Ascending aorta (tissue), 2 donors: Measurements from ENCODE around the gene SSBP2. TPM values are rescaled to one million over a fixed set of nuclear protein-coding genes. Genes with fewer than 3 reads are reported as not detected.

Experiments
- DNase-seq, 2 donors: peaks; one replicate each; pipeline ENCODE4 v3.0.0-alpha.2; 2019; ENCODE audit warnings: low spot score in 2 of 2
- H3K27ac ChIP-seq, 2 donors: fragments of 200-600 bp; sonication (generic); one replicate each; pipeline ENCODE4 v1.5.1; 2016 to 2017; ENCODE audit warnings: mild to moderate bottlenecking in 1 of 2
- H3K27me3 ChIP-seq: fragments of 200-600 bp; sonication (generic); one replicate; pipeline ENCODE4 v1.5.1; 2017
- H3K36me3 ChIP-seq, 2 donors: fragments of 200-600 bp; sonication (generic); one replicate each; pipeline ENCODE4 v1.5.1; 2016
- H3K4me1 ChIP-seq, 2 donors: fragments of 200-600 bp; sonication (generic); one replicate each; pipeline ENCODE4 v1.5.1; 2016 to 2017; ENCODE audit warnings: mild to moderate bottlenecking in 1 of 2
- H3K4me3 ChIP-seq, 2 donors: fragments of 200-600 bp; sonication (generic); one replicate each; pipeline ENCODE4 v1.5.1; 2016 to 2017; ENCODE audit warnings: mild to moderate bottlenecking in 1 of 2
- H3K9me3 ChIP-seq, 2 donors: fragments of 200-600 bp; sonication (generic); one replicate each; pipeline ENCODE4 v1.5.1; 2016
- CTCF ChIP-seq, 3 experiments: fragments of 200-600 bp in 2 of 3; fragments of 450-650 bp in 1 of 3; sonication (generic) in 2 of 3; IDR thresholded peaks; one replicate each; pipeline ENCODE4 v1.5.1; 2016 to 2019; ENCODE audit warnings: antibody characterized with exemption in 3 of 3, mild to moderate bottlenecking in 1 of 3, moderate library complexity in 1 of 3
- intact Hi-C: fragments of 100-400 bp; cut with DNase I; formaldehyde crosslinking; loops from one replicate; pipeline ENCODE4 v1.15.1; 2023
- total RNA-seq: library from RNA; depleted of rRNA; stranded (reverse); fragments of >200 nt; gene quantifications from one replicate; pipeline ENCODE4 v1.1.0, GENCODE V29; 2016

SSBP2 gene
- total RNA-seq, 1 donor from 2014 or later = 22.4 TPM

GRCh38 chr5:81656783-81657182, 94.1 kb downstream of the SSBP2 start:
- H3K36me3 ChIP-seq = no peaks in the 10 kb centered on the region
- H3K9me3 ChIP-seq = no peaks in the 10 kb centered on the region
- H3K27ac ChIP-seq = no peak overlapping the region
- no peak overlapping the region for H3K4me3 ChIP-seq
- DNase-seq = no peak
- intact Hi-C loops = no loop called here
- no peaks in the 10 kb centered on the region for H3K27me3 ChIP-seq
- no peak for TF ChIP-seq CTCF (IDR thresholded peaks at IDR 0.05)
- H3K4me1 ChIP-seq = peaks cover 0 to 6% of the 10 kb centered on the region in 2 donors

- H3K4me3 ChIP-seq = no peak overlapping the region
- H3K36me3 ChIP-seq = peaks cover 0 to 6% of the 10 kb centered on the region in 2 donors
- no peak for TF ChIP-seq CTCF (IDR thresholded peaks at IDR 0.05)
- H3K4me1 ChIP-seq = no peaks in the 10 kb centered on the region
- intact Hi-C loops = no loop called here
- H3K9me3 ChIP-seq = no peaks in the 10 kb centered on the region
- no peak for DNase-seq
- no peaks in the 10 kb centered on the region for H3K27me3 ChIP-seq
- H3K27ac ChIP-seq = no peak overlapping the region
These were observed 99.9 kb downstream of the SSBP2 start for GRCh38 chr5:81650987-81651386.

- DNase-seq = no peak
- intact Hi-C loops = no loop called here
- TF ChIP-seq CTCF (IDR thresholded peaks at IDR 0.05) = no peak
- H3K27ac ChIP-seq = no peak overlapping the region
- no peak overlapping the region for H3K4me3 ChIP-seq
- H3K27me3 ChIP-seq = no peaks in the 10 kb centered on the region
- H3K36me3 ChIP-seq = peaks cover 0 to 6% of the 10 kb centered on the region in 2 donors
- no peaks in the 10 kb centered on the region for H3K9me3 ChIP-seq
- H3K4me1 ChIP-seq = no peaks in the 10 kb centered on the region
These were observed 104.4 kb downstream of the SSBP2 start for GRCh38 chr5:81646469-81646995.

GRCh38 chr5:81642210-81642609, 108.7 kb downstream of the SSBP2 start:
- Histone ChIP-seq H3K27me3 (no peaks in the 10 kb centered on the region), H3K27ac (no peak overlapping the region), H3K36me3 (no peaks in the 10 kb centered on the region), H3K4me1 (peaks cover 0 to 9% of the 10 kb centered on the region in 2 donors), H3K9me3 (no peaks in the 10 kb centered on the region), H3K4me3 (no peak overlapping the region)
- TF ChIP-seq CTCF (IDR thresholded peaks at IDR 0.05) = no peak
- intact Hi-C loops = no loop called here
- DNase-seq = no peak

GRCh38 chr5:81639556-81639955, 111.3 kb downstream of the SSBP2 start:
- peaks cover 0 to 9% of the 10 kb centered on the region in 2 donors for H3K4me1 ChIP-seq
- no peak overlapping the region for H3K4me3 ChIP-seq
- TF ChIP-seq CTCF (IDR thresholded peaks at IDR 0.05) = no peak
- peak overlapping the region in 1 of 2 donors; percentile 44 for H3K27ac ChIP-seq
- intact Hi-C loops = no loop called here
- peaks cover 5 to 10% of the 10 kb centered on the region in 2 donors for H3K36me3 ChIP-seq
- H3K9me3 ChIP-seq = no peaks in the 10 kb centered on the region
- no peaks in the 10 kb centered on the region for H3K27me3 ChIP-seq
- no peak for DNase-seq

GRCh38 chr5:81638471-81638870, 112.4 kb downstream of the SSBP2 start:
- no peak for TF ChIP-seq CTCF (IDR thresholded peaks at IDR 0.05)
- peaks cover 5 to 10% of the 10 kb centered on the region in 2 donors for H3K36me3 ChIP-seq
- H3K27ac ChIP-seq = no peak overlapping the region
- H3K9me3 ChIP-seq = no peaks in the 10 kb centered on the region
- no peak for DNase-seq
- intact Hi-C loops = no loop called here
- peaks cover 0 to 9% of the 10 kb centered on the region in 2 donors for H3K4me1 ChIP-seq
- no peak overlapping the region for H3K4me3 ChIP-seq
- no peaks in the 10 kb centered on the region for H3K27me3 ChIP-seq
